HG03045 (cell line): Measurements from ENCODE around the gene FOXA3.
"Not testable (repeated sequence)": the region's sequence is repeated elsewhere in the genome, so short reads cannot be mapped to it uniquely, and the experiment has no call there.

Experiments used
- ATAC-seq: cut with Tn5 transposase; IDR thresholded peaks from one replicate; pipeline ENCODE4 v1.9.1; 2021; ENCODE audit warnings: mild to moderate bottlenecking, moderate library complexity; ENCODE audit not compliant: unreplicated experiment

The FOXA3 gene

GRCh38 chr19:45887200-45887710, 23.1 kb downstream of the FOXA3 start:
- no peak for ATAC-seq

- ATAC-seq = no peak
Observed at GRCh38 chr19:45889210-45889885, 25.2 kb downstream of the FOXA3 start.

- ATAC-seq = no peak
Observed at GRCh38 chr19:45890877-45891276, 26.8 kb downstream of the FOXA3 start.

- no peak for ATAC-seq
Observed at GRCh38 chr19:45895519-45895972, 31.4 kb downstream of the FOXA3 start.

- ATAC-seq = not testable (repeated sequence)
Observed at GRCh38 chr19:45895983-45896599, 32.0 kb downstream of the FOXA3 start.

GRCh38 chr19:45897261-45897812, 33.2 kb downstream of the FOXA3 start:
- no peak for ATAC-seq

GRCh38 chr19:45899253-45899652, 35.1 kb downstream of the FOXA3 start:
- ATAC-seq = no peak

GRCh38 chr19:45899919-45900589, 35.9 kb downstream of the FOXA3 start:
- no peak for ATAC-seq

- no peak for ATAC-seq
Observed at GRCh38 chr19:45900738-45901431, 36.8 kb downstream of the FOXA3 start.

- ATAC-seq = no peak
Observed at GRCh38 chr19:45901432-45901911, 37.3 kb downstream of the FOXA3 start.

GRCh38 chr19:45901912-45902650, 38.0 kb downstream of the FOXA3 start, which contains the start of gene MYPOP:
MYPOP (minus strand) TSS chr19:45902613; CDS start chr19:45901773, 840 bp downstream.
- no peak for ATAC-seq

GRCh38 chr19:45902651-45903625, 38.8 kb downstream of the FOXA3 start:
- peak; percentile 82 for ATAC-seq

- no peak for ATAC-seq
Observed at GRCh38 chr19:45905011-45905410, 40.9 kb downstream of the FOXA3 start.

GRCh38 chr19:45906221-45906620, 42.1 kb downstream of the FOXA3 start:
- no peak for ATAC-seq

- no peak for ATAC-seq
Observed at GRCh38 chr19:45908956-45909355, 44.8 kb downstream of the FOXA3 start.

GRCh38 chr19:45911291-45911690, 47.2 kb downstream of the FOXA3 start:
- ATAC-seq = no peak

GRCh38 chr19:45913874-45914830, 50.0 kb downstream of the FOXA3 start, which contains the start of gene NANOS2:
NANOS2 (minus strand) TSS chr19:45914778; CDS start chr19:45914693, 85 bp downstream.
- no peak for ATAC-seq
